HG02870 (cell line): Measurements from ENCODE around the gene SERPINB13.
"Not testable (repeated sequence)": the region's sequence is repeated elsewhere in the genome, so short reads cannot be mapped to it uniquely, and the experiment has no call there.

Source experiments
- ATAC-seq: cut with Tn5 transposase; IDR thresholded peaks from one replicate; pipeline ENCODE4 v1.9.1; 2021; ENCODE audit warnings: mild to moderate bottlenecking, moderate library complexity; ENCODE audit not compliant: unreplicated experiment

Gene SERPINB13

GRCh38 chr18:63588909-63589308 is 1.8 kb downstream of the SERPINB13 start:
- no peak for ATAC-seq

GRCh38 chr18:63590373-63590772 is 3.2 kb downstream of the SERPINB13 start:
- ATAC-seq = no peak

GRCh38 chr18:63590966-63591695 is 4.0 kb downstream of the SERPINB13 start:
- no peak for ATAC-seq

GRCh38 chr18:63591725-63592124 is 4.6 kb downstream of the SERPINB13 start:
- no peak for ATAC-seq

- no peak for ATAC-seq
These were observed 5.3 kb downstream of the SERPINB13 start for GRCh38 chr18:63592471-63592870.

GRCh38 chr18:63596964-63597363 is 9.8 kb downstream of the SERPINB13 start:
- ATAC-seq = no peak

- no peak for ATAC-seq
These were observed 16.2 kb downstream of the SERPINB13 start for GRCh38 chr18:63603355-63603754.

- ATAC-seq = peak; percentile 100
These were observed 16.6 kb downstream of the SERPINB13 start for GRCh38 chr18:63603772-63604171.

GRCh38 chr18:63604791-63605567 is 17.8 kb downstream of the SERPINB13 start:
- no peak for ATAC-seq

GRCh38 chr18:63606526-63606925 is 19.4 kb downstream of the SERPINB13 start:
- no peak for ATAC-seq

- no peak for ATAC-seq
These were observed 26.3 kb downstream of the SERPINB13 start for GRCh38 chr18:63613420-63613819.

- peak; percentile 90 for ATAC-seq
These were observed 30.1 kb downstream of the SERPINB13 start for GRCh38 chr18:63617049-63617914.

- ATAC-seq = no peak
These were observed 30.7 kb downstream of the SERPINB13 start for GRCh38 chr18:63617915-63618234.

GRCh38 chr18:63619661-63620060 is 32.5 kb downstream of the SERPINB13 start:
- no peak for ATAC-seq

GRCh38 chr18:63624863-63625262 is 37.7 kb downstream of the SERPINB13 start:
- ATAC-seq = no peak

GRCh38 chr18:63626431-63626830 is 39.3 kb downstream of the SERPINB13 start:
- ATAC-seq = no peak

GRCh38 chr18:63627819-63628218 is 40.7 kb downstream of the SERPINB13 start:
- ATAC-seq = no peak

- ATAC-seq = no peak
These were observed 50.6 kb downstream of the SERPINB13 start for GRCh38 chr18:63637703-63638102.

- not testable (repeated sequence) for ATAC-seq
These were observed 54.1 kb downstream of the SERPINB13 start for GRCh38 chr18:63641157-63641680.

- ATAC-seq = not testable (repeated sequence)
These were observed 55.7 kb downstream of the SERPINB13 start for GRCh38 chr18:63642668-63643356.

GRCh38 chr18:63644142-63644541 is 57.0 kb downstream of the SERPINB13 start, which contains the start of gene SERPINB4:
SERPINB4 (minus strand) TSS chr18:63644256; CDS start chr18:63643577, 679 bp downstream.
- ATAC-seq = not testable (repeated sequence)
